Mucosa of descending colon (tissue), 3 donors: Measurements from ENCODE around the gene MRO. TPM values are rescaled to one million over a fixed set of nuclear protein-coding genes. Genes with fewer than 3 reads are reported as not detected.

Experiments
- ATAC-seq: fragments of 200-7000 bp; cut with Tn5 transposase; one replicate; pipeline ENCODE4 v1.9.1; 2020; ENCODE audit warnings: mild to moderate bottlenecking, moderate library complexity
- DNase-seq, 3 donors: peaks; one replicate each; pipeline ENCODE4 v3.0.0-alpha.2; 2020
- H3K36me3 ChIP-seq: fragments of 200-600 bp; one replicate; pipeline ENCODE4 v1.8.0; 2021; ENCODE audit warnings: low read depth, mild to moderate bottlenecking
- H3K4me1 ChIP-seq: fragments of 200-600 bp; one replicate; pipeline ENCODE4 v1.8.0; 2021; ENCODE audit warnings: low read depth, mild to moderate bottlenecking
- H3K4me3 ChIP-seq: fragments of 200-600 bp; one replicate; pipeline ENCODE4 v1.8.0; 2021; ENCODE audit warnings: mild to moderate bottlenecking
- H3K9me3 ChIP-seq: fragments of 200-600 bp; one replicate; pipeline ENCODE4 v1.8.0; 2021; ENCODE audit warnings: mild to moderate bottlenecking
- intact Hi-C, 2 donors: fragments of 100-400 bp; cut with DNase I in 1 of 2; cut with micrococcal nuclease in 1 of 2; formaldehyde crosslinking; loops; one replicate each; pipeline versions ENCODE4 v1.11.0 to v1.11.1; 2022; cut with DNase I, micrococcal nuclease
- total RNA-seq, 3 donors: library from RNA; stranded (reverse); fragmentation: NEBNext Ultra II Directional in 2 of 3; extraction: Animal tissue kit (Norgen Biotek cat#: 25700) in 2 of 3; gene quantifications; one replicate each; pipeline versions ENCODE4 v1.2.1 to v1.2.4, GENCODE V29; 2021 to 2023
- TF ChIP-seq, protein P1 (sequence below): fragments of 200-600 bp; IDR thresholded peaks from one replicate; pipeline ENCODE4 v1.8.0; 2022; ENCODE audit warnings: antibody characterized with exemption, mild to moderate bottlenecking
- donor health status: DM: no; HTN: no; CAD: no; lungs with moderate emphysema.
- donor health status: DM: no; HTN: no; CAD: no.
- donor health status: DM: no; HTN: yes; CAD: no.

MRO gene
- total RNA-seq, 3 donors from 2014 or later, result 0.23 to 0.48 (median 0.28) TPM

GRCh38 chr18:50745945-50746344, 73.9 kb downstream of the MRO start:
- H3K36me3 ChIP-seq, result no peaks in the 10 kb centered on the region
- DNase-seq (no peak), ATAC-seq (no peak)
- H3K9me3 ChIP-seq, result no peaks in the 10 kb centered on the region
- no peaks in the 10 kb centered on the region for H3K4me1 ChIP-seq
- no peak overlapping the region for H3K4me3 ChIP-seq
- TF ChIP-seq, protein P1, sequence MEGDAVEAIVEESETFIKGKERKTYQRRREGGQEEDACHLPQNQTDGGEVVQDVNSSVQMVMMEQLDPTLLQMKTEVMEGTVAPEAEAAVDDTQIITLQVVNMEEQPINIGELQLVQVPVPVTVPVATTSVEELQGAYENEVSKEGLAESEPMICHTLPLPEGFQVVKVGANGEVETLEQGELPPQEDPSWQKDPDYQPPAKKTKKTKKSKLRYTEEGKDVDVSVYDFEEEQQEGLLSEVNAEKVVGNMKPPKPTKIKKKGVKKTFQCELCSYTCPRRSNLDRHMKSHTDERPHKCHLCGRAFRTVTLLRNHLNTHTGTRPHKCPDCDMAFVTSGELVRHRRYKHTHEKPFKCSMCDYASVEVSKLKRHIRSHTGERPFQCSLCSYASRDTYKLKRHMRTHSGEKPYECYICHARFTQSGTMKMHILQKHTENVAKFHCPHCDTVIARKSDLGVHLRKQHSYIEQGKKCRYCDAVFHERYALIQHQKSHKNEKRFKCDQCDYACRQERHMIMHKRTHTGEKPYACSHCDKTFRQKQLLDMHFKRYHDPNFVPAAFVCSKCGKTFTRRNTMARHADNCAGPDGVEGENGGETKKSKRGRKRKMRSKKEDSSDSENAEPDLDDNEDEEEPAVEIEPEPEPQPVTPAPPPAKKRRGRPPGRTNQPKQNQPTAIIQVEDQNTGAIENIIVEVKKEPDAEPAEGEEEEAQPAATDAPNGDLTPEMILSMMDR, result no peak
- intact Hi-C loops, result no loop called here

Other genes starting within 250 kb of the MRO start
- gene ME2, start 59.1 kb upstream of the MRO start, total RNA-seq, result 10 to 100 TPM; 64.2 to 85.2 (median 74.6) TPM
- 10 to 100 TPM in 2 of 3 donors, 1 to 10 TPM in 1; 5.3 to 11.5 (median 11.3) TPM for gene ELAC1, start 148.0 kb upstream of the MRO start, total RNA-seq
- 100 to 1,000 TPM in 1 of 3 donors, 10 to 100 TPM in 2; 78.7 to 131 (median 93.1) TPM for gene SMAD4, start 210.2 kb upstream of the MRO start, total RNA-seq